SIG-M5 (cell line): Measurements from ENCODE around the gene DUSP8.
"Not testable (repeated sequence)": the region's sequence is repeated elsewhere in the genome, so short reads cannot be mapped to it uniquely, and the experiment has no call there.

ENCODE experiments used
- DNase-seq: peaks from one replicate; lab custom pipeline; 2025; lab: John Stamatoyannopoulos, UW

Gene DUSP8, protein sequence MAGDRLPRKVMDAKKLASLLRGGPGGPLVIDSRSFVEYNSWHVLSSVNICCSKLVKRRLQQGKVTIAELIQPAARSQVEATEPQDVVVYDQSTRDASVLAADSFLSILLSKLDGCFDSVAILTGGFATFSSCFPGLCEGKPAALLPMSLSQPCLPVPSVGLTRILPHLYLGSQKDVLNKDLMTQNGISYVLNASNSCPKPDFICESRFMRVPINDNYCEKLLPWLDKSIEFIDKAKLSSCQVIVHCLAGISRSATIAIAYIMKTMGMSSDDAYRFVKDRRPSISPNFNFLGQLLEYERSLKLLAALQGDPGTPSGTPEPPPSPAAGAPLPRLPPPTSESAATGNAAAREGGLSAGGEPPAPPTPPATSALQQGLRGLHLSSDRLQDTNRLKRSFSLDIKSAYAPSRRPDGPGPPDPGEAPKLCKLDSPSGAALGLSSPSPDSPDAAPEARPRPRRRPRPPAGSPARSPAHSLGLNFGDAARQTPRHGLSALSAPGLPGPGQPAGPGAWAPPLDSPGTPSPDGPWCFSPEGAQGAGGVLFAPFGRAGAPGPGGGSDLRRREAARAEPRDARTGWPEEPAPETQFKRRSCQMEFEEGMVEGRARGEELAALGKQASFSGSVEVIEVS

DNA sequence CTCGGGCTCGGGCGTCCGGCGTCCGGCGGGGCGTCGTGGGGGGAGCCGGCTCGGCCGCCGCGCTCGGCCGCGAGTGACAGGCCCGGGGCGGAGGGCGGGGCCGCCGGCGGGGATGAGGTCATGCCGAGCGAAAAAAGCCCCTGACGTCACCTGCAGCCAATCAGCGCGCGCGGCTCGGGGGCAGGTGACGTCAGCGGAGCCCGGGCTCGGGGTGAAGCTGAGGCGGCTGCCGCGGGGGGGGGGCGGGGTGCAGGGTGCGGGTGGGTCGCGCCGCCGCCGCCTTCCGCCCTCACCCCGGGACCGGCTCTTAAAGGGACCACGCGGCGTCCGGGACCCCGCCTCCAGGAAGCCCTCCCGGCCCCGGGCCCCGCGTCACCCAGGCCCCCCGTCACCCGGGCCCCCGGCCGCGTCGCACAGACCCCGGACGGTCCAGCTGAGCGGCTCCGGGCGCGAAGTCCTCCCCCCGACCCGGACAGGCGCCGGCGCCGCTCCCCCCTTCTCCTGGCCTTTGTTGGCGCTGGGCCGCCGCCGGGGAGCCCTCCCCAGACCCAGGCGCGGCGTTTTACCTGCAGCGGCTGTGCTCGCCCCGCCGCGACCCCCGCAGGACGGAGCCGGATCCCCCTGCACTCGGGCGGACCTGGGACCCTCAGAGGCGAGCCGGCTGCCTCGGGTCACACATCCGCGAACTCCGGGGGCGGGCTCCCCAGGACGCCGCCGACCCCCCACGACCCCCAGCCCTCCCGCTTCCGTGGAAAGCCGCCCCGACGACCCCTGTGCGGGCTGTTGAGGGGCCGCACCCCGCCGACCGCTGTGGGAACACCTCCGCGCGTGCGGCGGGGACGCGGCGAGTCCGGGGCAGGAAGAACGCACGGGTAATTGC, at the start of gene DUSP8:
Gene DUSP8, minus strand, starts transcription at position 75 of the 880 bp plus-strand sequence. CDS start 6,445 bp downstream, outside the sequence.
- DNase-seq: no peak

DNA sequence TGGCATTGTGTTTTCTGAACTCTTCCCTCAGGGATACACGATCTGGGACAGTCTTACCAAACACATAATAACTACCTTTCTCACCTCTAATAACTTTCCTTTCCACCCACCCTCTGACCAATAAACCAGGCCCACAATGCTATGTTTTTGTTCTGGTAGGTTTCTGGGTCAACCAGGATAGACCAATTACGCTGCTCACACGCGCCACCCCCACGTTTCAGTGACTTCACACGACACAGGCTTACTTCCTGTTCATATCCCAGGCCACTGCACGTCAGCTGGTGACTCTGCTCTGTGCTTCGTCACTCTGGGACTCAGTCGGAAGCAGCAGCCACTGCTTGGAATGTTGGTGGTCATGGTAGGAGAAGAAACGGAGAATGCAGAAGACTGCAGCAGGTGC, 47.4 kb upstream of the DUSP8 start:
- no peak for DNase-seq

DNA sequence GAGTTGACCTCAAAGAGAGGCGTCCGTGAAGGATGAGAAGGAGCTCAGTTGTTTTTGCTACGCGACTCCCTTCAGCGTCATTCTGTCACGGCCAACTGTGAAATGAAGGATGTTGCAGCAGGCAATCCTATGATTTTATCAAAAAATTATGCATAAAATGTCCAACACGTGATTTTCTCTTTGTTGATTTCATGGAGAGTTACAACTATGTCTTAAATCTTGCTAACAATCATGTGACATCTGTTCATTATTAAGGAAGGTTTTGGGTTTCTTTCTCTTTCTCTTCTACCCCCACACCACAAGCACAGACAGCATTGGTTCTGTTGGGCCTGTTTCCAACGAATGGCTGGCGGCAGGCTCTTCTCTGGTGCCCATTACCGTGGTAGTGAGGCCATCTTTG, 46.2 kb upstream of the DUSP8 start:
- no peak for DNase-seq

DNA sequence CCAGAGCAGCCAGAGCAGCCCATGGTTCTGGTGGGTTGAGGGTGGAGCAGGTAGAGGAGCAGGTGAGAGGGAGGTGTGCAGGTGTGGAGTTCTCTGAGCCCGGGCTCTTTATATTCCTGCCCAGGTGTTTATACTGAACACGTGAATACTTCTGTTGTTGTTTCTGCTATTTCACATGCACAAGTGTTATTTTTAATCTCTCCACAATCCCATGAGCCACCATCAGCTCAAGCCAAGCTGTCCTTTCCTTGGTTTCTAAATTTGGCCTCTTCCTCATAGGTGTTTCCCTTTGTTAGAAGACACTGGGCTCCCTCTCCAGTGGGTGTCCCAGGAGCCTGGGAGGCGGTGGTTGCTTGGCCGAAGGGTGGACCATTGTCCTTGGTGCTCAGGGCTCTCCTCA, 36.3 kb upstream of the DUSP8 start, which contains the start of gene KRTAP5-3:
Gene KRTAP5-3, minus strand, starts transcription at position 101 of the 400 bp plus-strand sequence. Its CDS starts 78 bp downstream, at position 23.
- DNase-seq: no peak

DNA sequence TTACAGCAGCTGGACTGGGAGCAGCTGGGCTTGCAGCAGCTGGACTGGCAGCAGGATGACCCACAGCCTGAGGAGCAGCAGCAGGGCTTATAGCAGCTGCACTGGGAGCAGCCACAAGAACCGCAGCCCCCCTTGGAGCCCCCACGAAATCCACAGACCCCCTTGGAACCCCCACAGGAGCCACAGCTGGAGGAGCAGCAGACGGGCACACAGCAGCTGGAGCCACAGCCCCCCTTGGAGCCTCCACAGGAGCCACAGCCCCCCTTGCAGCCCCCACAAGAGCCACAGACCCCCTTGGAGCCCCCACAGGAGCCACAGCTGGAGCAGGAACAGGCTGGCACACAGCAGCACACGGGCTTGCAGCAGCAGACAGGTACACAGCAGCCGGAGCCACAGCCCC, 35.8 kb upstream of the DUSP8 start:
- DNase-seq: not testable (repeated sequence)

DNA sequence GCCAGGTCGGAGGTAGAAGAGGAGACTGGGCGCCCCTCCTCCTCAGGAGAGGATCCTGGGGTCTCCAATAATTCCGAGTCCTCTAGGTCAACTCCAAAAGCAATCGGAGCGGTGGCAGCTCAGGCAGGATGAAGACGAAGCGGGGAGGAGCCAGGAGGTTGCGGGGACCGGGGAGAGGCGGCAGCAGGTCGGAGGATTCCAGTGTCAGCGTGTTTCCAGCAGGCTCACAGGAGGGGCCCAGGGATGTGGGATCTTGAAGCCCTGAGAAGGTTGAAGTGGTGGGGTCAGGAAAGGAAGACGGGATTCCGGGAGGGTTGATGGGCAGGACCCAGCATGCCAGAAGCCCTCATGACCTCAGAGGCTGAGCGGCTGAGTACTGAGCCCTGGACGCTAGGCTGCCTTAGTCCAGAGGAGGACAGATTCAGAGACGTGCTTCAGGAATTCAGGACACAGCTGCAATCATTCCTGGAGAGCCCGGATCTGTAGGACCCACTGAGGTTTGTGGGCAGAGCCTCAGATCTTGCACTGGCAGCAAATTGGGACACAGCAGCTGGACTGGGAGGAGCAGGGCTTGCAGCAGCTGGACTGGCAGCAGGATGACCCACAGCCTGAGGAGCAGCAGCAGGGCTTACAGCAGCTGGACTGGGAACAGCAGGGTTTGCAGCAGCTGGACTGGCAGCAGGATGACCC, 35.2 kb upstream of the DUSP8 start:
- DNase-seq: not testable (repeated sequence)

DNA sequence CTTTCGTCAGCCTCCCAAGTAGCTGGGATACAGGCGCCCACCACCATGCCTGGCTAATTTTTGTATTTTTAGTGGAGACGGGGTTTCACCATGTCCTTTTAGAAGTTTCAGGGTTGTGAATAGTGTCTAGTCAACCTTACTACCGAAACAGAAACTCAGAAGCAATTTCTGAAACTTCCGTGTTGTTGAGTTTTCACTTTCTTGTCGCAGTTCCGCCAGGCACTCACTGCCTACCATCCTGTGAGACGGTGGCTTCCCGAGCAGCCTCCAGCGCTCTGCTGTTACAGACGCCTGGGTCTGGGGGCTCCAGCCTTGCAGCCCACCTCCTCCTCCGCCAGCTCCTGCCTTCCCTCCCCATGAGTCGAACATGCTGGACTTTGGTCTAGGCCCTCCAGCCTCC, 33.9 kb upstream of the DUSP8 start:
- not testable (repeated sequence) for DNase-seq

DNA sequence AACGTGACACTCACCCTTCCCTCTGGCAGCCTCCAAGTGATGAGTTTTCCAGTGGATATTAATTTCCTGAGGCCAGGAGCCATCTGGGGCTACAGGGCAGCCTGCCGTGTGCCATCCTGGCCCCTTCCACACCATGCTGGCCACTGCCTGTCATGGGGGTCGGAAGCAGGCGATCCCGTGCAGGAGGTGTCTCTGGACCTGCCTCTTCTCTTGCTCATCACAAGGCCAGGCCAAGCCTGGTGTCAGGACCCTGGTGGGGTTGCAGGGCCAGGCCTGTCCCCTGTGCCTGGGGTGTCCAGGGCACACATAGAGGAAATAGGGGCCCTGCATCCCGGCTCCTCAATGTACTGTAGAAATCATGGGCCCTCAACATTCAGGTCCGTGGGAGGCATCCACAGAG, 32.6 kb upstream of the DUSP8 start:
- DNase-seq: no peak

DNA sequence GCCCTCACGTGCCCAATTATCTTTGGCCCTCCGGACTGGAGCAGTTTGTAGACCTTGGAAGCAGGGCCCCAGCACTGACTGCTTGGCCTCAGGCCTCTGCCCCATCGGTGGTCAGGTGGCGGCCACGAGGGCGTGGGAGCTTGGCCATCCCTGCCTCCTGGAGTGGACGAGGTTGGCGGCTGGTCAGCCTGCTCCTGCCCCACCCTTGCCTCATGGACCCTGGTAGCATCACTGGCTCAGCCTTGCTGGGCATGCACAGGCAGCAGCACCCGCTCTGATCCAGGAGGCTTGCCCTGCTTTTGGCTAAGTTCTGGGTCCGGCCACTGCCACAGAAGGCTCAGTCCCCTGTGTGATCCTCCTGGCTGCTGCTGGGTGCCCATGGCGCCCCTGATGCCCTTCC, 32.1 kb upstream of the DUSP8 start:
- no peak for DNase-seq

DNA sequence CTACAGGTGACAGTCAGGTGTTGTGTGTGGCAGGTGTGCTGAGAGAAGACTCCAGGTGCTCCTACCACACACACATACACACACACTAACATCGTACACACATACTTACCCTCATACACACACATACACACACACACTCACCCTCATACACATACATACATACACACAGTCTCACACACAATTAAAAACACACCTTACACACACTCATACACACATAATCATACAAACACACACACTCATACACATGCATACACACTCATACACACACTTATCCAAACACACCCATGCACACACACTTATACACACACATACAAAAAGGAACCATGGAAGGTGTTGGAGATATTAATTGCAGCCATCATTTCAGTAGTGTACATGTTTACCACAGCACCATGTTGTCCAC, 31.6 kb upstream of the DUSP8 start:
- no peak for DNase-seq

DNA sequence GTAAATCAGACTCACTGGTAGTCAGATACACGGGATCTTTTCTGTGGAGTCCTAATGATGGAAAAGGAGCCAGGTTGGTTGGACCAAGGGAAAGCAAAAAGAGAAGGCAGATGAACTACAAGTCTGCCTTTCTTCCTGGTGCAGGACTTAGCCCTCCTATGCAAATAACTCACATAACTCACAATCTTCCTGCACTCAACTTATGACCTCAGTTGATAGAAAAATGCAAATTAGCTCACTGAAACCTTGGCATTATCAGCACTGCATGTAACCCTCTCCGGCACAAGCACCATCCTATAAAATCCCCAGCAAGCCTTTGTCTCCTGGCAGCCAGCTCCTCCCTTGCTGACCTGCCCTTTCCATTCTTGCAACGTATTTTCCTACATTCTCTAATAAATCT, 29.6 kb upstream of the DUSP8 start:
- not testable (repeated sequence) for DNase-seq

DNA sequence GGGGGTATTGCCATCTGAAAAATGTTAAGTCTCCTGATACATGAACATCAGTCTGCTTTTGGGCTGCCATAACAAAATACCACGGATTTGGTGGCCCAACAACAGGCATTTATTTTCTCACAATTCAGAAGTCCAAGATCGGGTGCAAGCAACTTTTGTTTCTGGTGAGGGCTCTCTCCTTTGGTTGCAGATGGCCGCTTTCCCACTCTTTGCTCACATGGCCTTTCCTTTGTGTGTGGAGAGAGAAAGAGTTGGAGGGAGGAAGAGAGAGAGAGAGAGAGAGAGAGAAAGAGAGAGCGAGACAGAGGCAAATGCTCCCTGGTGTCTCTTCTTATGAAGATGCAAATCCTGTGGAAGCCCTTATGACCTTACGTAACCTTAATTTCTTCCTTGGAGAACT, 28.6 kb upstream of the DUSP8 start:
- no peak for DNase-seq

DNA sequence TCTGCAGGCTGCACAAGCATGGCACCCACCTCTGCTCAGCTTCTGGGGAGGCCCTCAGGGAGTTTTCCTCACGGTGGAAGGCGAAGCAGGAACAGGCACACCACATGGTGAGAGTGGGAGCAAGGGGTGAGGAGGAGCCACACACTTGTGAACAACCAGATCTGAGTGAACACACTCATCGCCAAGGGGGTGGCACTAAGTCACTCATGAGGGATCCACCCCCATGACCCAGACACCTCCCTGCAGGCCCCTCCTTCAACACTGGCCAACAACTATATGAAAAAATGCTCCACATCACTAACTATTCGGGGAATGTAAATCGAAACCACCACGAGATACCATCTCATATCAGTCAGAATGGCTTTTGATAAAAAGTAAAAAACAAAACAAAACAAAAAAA, 26.7 kb upstream of the DUSP8 start:
- no peak for DNase-seq

DNA sequence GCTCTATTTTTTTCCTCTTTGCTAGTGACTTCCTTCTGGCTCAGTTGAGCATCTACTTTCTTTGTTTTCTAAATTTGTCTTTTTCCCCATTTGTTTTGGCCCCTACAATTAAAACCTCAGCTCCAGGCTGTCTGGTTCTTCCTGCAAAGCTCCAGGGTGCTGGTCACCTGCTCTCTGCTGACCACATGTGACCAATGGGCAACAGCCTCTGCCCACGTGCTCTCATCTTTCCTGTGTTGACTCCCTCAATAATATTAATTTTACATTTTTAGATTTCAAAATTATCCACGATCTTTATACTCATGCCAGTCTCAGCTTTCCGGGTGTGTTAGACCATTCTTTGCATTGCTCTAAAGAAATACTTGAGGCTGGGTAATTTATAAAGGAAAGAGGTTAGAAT, 26.3 kb upstream of the DUSP8 start:
- DNase-seq: not testable (repeated sequence)

DNA sequence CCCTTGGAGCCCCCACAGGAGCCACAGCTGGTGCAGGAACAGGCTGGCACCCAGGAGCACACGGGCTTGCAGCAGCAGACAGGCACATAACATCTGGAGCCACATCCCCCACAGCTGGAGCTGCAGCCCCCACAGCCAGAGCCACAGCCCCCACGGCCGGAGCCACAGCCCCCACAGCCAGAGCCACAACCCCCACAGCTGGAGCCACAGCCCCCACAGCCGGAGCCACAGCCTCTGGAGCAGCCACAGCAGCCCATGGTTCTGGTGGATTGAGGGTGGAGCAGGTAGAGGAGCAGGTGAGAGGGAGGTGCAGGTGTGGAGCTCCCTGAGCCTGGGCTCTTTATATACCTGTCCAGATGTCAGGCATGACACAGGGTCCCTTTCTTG, 25.9 kb upstream of the DUSP8 start, which contains the start of gene KRTAP5-2:
Gene KRTAP5-2, minus strand, starts transcription at position 301 of the 387 bp plus-strand sequence. Its CDS starts 44 bp downstream, at position 257.
- no peak for DNase-seq

DNA sequence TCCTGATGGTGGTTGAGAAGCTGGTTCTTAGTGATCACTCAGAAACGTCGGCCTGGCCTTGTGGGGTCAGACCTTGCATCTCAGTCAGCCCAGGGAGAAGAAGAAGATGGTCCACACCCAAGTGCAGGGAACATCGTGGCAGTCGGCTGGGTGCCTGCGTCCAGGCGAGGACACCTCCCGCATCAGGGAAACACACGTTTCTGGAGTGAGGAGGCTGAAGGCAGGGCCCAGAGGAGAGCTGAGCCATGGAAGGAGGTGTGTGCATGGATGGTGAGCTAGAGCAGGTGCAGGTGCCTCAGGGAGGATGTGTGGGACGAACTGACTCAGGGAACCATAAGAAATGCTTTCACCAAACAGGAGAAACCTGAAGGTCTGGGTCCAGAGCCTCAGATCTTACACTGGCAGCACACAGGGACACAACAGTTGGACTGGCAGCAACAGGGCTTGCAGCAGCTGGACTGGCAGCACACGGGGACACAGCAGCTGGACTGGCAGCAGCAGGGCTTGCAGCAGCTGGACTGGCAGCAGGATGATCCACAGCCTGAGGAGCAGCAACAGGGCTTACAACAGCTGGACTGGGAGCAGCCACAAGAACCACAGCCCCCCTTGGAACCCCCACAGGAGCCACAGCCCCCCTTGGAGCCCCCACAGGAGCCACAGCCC, 25.4 kb upstream of the DUSP8 start:
- no peak for DNase-seq

DNA sequence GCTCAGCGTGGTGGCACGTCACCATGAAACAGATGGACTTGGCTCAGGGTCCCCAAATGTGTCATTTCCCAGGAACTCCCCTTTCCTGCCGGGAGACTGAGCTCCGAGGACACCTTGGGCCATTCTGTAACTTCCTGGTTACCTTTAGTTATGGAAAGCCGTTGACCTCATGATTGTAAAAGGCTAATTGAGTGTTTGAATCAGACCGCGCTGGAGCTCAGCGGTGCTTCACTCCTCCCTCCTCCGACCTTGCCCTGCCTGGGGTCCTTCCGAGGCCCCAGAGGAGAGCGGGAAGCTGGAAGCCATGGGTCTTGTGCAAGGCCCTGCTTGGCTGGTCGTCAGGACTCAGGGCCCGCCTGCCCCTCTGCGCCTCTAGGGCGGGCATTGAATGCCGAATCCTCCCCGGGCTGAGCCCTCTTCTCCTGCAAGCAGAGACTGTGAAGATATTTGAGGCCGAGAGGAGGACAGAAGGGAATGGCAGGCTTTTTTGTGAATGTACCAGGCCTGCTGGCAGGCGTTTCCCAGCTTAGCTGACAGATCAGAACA, 24.6 kb upstream of the DUSP8 start:
- DNase-seq: not testable (repeated sequence)

DNA sequence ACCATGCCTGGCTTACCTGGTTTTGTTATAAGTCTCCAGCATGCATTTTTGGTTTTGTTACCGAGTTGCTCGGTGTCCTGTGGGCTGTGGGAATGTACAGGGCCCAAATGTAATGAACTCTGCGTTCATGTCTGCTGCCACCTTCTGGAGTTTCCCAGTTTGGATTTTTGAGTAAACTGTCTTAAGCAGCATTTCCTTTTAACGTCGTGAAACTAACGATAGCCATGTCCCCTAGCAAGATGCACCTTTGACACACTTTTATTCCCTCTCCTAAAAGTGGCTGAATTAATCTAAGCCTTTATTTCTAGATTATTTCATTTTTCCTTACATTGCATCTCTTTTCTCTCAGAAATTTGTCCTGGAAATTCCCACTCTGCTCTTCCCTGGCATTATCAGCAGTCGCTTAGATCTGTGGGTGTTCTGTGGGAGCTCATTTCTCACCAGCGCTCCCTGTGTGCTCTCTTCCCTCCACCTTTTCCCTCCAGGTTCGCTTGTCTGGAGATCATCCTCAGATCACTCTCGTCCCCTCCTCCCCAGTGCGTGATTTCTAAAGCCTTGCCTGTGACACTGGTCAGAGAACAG, 24.0 kb upstream of the DUSP8 start:
- not testable (repeated sequence) for DNase-seq

DNA sequence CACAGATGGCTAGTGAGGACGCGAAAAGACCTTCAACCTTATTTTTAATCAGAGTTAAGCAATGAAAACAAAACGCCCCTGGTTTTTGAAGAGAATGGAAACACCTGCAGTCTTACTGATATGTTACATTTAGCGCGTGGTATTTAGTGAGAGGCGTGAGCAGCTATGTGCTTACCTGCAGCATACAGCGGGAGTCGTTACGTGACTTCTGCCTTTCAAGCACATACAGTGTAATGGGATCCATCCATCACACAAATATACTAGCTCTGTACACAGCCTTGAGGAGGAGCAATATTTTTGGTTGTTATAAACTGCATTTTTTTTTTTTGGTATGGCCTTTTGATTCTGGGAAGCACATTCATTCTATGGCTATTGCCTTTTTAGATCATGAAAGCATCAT, 20.6 kb upstream of the DUSP8 start:
- no peak for DNase-seq

DNA sequence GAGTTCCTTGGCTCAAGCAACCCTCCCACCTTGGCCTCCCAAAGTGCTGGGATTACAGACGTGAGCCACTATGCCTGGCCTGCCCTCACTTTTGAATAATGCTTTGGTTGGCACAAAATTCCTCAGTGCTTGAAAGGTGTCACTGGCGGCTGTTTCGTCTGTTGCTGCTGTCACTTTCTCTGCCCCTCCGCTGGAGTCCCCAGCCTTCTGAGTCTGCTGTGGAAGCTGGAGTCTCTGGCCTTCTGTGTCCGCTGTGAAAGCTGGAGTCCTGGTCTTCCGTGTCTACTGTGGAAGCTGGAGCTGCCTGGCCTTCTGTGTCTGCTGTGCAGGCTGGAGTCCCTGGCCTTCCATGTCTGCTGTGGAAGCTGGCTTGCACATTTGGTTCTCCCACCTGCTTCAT, 17.9 kb upstream of the DUSP8 start:
- no peak for DNase-seq
